HG03097 (cell line): ENCODE results near the gene ITGB3.

ENCODE experiments used
- ATAC-seq: cut with Tn5 transposase; IDR thresholded peaks from one replicate; pipeline ENCODE4 v1.9.1; 2021; ENCODE audit not compliant: unreplicated experiment, low FRiP score

The ITGB3 gene

DNA sequence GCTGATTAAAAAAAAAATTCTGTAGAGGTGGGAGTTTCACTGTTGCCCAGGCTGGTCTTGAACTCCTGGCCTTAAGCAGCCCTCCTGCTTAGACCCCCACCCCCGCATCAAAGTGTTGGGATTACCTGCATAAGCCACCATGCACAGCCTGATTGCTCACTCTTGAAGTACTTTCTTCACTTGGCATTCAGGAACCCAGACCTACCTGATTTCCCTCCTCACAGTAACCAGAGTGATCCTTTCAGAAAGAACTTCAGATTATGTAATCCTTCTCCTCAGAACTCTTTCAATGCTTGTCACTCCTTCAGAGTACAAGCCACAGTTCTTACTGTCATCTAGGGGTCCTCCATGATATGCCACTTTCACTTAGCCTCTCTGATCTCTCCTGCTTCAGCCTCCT is 71.5 kb downstream of the ITGB3 start:
- ATAC-seq: no peak

DNA sequence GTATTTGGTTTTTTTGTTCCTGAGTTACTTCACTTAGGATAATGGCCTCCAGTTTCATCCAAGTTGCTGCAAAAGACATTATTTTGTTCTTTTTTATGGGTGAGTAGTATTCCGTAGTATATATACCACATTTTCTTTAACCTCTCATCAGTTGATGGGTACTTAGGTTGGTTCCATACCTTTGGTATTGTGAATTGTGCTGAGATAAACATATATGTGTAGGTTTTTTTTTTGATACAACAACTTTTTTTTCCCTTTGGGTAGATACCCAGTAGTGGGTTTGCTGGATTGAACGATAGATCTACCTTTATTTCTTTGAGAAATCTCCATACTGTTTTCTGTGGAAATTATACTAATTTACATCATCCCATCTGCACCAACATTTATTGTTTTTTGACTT is 76.9 kb downstream of the ITGB3 start:
- ATAC-seq: no peak

DNA sequence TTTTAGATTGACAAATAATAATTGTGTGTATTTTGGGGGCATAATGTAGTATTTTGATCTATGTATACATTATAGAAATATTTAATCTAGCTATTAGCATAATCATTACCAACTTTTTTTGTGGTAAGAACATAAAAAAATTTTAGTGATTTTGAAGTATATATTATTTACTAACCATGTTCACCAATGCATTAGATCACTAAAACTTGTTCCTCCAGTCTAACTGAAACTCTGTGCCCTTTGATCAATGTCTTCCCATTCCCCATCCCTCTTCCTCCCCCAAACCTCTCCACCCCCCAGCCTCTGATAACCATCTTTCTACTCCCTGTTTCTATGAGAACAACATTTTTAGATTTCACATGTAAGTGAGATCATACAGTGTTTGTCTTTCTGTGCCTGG is 78.7 kb downstream of the ITGB3 start:
- ATAC-seq: no peak

DNA sequence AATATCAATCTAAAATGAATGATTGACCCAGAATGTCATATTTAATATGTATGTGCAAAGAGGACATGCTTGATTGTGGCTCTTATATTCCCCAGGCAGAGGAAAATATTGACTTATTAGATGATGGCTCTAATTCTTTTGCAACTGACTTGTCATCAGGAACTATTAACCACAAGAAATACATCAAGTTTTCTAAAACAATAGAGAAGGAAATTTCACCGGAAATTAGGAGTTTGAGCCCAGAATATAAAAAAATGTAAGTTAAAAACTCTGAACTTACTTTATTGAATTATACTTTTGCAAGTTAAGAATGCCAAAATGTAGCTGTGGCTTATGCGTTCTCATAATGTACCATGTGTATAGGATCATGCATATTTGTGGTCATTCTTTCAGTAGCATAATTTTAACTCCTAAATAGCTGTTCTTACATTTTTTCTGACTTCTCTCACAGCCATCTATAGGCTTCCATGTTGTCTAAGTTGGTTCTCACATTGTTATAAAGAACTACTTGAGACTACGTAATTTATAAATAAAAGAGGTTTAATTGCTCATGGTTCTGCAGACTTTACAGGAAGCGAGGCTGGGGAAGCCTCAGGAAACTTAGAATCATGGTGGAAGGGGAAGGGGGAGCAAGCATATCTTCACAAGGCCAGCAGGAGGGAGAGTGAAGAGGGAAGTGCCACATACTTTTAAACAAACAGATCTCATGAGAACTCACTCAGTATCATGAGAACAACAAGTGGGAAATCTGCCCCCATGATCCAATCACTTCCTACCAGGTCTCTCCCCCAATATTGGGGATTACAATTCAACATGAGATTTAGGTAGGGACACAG is 81.7 kb downstream of the ITGB3 start:
- no peak for ATAC-seq

DNA sequence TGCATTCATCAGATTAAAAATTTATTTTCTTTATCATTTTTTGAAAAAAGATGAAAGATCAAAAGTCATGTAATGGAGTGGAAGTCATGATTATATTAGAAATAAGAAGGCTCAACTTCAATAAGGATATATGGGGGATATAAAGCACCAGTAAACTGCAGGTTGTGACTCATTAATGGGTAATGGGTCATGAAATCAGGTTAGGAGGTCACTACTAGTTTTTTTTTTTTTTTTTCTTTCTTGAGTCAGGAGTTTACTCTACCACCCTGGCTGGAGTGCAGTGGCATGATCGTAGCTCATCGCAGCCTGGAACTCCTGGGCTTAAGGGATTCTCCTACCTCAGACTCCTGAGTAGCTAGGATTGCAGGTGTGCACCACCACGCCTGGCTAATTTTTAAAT is 84.4 kb downstream of the ITGB3 start:
- no peak for ATAC-seq

DNA sequence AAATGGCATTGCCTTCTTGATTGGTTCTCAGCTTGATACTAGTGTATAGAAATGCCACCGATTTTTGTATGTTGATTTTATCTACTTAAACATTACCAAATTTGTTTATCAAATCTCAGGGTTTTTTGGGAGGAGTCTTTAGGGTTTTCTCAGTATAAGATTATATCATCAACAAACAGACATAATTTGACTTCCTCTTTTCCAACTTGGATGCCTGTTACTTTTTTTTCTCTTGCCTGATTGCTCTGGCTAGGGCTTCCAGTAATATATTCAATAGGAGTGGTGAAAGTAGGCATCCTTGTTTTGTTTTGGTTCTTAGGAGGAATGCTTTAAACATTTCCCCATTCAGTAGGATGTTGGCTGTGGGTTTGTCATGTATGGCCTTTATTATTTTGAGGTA is 99.2 kb downstream of the ITGB3 start:
- ATAC-seq: no peak

DNA sequence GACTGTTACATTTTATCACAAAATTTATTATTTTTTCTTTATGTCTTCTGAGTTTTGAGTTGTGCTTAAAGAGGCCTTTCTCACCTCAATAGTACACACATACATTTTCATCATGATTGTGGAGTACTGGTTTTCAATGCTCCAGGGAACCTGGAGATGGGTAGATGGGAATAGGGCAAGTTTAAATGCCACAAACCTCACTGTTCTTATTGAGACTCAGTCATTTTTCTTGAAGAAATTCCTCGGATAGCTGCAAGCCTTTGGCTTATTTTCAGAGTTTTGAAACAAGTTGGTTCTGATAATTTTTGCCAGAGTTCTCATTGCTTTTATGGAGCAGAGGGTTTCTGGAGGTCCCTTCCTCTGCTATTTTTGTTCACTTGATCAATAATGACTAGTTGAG is 105.0 kb downstream of the ITGB3 start:
- ATAC-seq: no peak
